Right lobe of liver (tissue), 4 donors: ENCODE results near the gene BEST2.

Experiments
- CTCF ChIP-seq, 4 donors: fragments of 200-600 bp in 3 of 4; fragments of 450-650 bp in 1 of 4; IDR thresholded peaks; one replicate each; pipeline versions ENCODE4 v1.5.1 to v1.8.0; 2016 to 2022; ENCODE audit warnings: antibody characterized with exemption in 4 of 4, mild to moderate bottlenecking in 2 of 4
- POLR2A ChIP-seq: fragments of 450-650 bp; IDR thresholded peaks from one replicate; pipeline ENCODE4 v1.6.1; 2017; ENCODE audit warnings: antibody characterized with exemption, mild to moderate bottlenecking
- donor health status: DM: no; HTN: no; CAD: no.
- donor health status: DM: no; HTN: no; CAD: no.
- donor health status: DM: no; HTN: yes; CAD: no.

GRCh38 chr19:12752056-12752781, 628 bp downstream of the BEST2 start:
- TF ChIP-seq CTCF (IDR thresholded peaks at IDR 0.05) (no peak), POLR2A (no peak)
